Fibroblast of gingiva (primary cell): ENCODE data around the gene KATNBL1.

ENCODE experiments used
- DNase-seq: peaks from one replicate; pipeline ENCODE4 v3.0.0-alpha.2; 2011; ENCODE audit warnings: low read depth

The KATNBL1 gene

GRCh38 chr15:34114739-34115138 is 95.2 kb downstream of the KATNBL1 start:
- DNase-seq = no peak

DNA sequence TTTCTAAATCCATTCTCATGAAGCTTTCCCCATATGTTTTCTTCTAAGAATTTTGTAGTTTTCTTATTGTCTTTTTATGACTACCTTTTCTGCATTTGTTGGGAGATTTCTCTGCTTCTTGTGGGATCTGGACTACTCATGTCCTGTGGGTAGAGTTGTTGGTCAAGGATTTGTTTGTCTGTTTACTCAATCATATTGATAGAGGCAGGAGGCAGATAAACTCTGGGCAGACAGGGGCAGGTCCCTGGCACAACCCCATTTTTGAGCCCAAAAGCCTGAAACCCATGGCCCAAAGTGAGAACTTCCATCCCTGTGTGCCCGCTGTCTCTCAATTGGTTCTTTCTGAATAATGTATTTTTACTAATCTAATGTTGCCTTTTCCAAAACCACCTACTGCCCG is 95.7 kb downstream of the KATNBL1 start:
- no peak for DNase-seq

- DNase-seq = no peak
These were observed 98.4 kb downstream of the KATNBL1 start for GRCh38 chr15:34111488-34111887.

- peak; percentile 37 for DNase-seq
These were observed 99.9 kb downstream of the KATNBL1 start for GRCh38 chr15:34109797-34110663.

DNA sequence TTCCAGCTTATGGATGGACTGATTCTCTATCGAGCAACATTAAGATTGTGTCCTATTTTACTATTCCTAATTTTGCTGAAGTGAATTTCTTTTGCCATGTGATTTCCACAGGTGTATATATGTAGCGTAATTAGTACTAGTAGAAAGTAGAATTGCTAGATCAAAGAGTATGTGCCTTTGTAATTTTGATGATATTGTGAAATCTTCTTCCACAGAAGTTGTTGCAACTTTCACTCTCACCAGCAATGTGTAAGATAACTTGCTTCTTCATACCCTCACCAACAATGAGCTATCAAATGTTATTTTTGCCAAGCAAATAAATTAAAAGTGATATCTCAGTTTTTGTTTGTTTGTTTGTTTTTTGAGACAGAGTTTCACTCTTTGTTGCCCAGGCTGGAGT is 102.6 kb downstream of the KATNBL1 start:
- no peak for DNase-seq

GRCh38 chr15:34106423-34106822 is 103.5 kb downstream of the KATNBL1 start:
- no peak for DNase-seq

GRCh38 chr15:34102175-34102925 is 107.5 kb downstream of the KATNBL1 start:
- no peak for DNase-seq

DNA sequence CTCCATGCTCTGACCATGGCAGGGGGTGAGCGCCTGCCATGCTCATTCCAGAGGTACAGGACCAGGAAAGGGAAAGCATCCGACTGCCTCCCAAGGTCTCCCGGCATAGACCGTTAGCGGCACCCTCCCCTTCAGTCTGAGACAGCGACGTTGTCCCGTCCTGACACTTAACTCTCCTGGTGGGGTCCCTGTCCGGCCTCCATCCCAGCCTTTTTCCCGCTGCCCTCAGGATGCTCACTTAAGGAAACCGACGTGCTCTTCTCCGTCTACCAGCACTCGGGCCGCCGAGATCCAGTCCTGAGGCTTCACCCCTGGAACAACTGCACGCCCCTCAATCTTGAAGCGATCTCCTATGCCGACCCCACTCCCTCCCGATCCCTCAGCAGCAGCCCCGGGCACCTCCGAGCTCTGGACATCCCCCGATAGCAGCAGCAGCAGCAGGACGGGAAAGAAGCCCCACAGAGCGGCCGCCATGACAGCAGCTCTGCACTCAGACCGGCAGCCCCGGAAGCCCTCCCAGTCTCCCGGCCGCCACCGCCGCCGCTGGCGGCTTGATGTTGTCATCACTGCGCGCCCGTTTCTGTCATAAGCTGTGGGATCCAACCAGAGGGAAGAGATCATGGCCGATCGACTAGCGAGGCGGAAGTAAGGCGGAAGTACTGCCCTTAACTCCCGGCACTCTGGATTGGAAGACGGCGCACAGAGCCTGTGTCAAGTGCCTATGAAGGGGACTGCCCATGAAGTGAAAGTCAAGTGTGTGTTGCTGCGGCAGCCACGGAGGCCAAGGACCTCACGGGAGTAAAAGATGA is 108.3 kb downstream of the KATNBL1 start, which contains the start of the genes EMC7 and PGBD4:
Gene EMC7 (minus strand): TSS at position 497 of the 809 bp plus-strand sequence. CDS start 23 bp downstream, at position 474.
Gene PGBD4 (plus strand): TSS at position 718 of the 809 bp plus-strand sequence. CDS start 449 bp downstream, outside the sequence.
- peak; percentile 100 for DNase-seq

DNA sequence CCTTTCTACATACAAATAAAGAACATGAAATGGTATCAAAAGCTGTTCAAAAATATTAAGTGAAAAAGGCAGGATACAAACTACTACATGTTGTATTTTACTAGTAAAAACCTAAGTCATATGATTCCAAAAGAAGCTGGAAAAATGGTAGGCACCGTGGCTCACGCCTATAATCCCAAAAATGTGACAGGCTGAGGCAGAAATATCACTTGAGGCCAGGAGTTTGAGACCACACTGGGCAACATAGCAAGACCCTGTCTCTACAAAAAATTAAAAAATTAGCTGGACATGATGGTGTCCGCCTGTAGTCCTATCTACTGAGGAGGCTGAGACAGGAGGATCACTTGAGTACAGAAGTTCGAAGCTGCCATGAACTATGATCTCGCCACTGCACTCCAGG is 110.0 kb downstream of the KATNBL1 start:
- DNase-seq = no peak
